Panc1 (cell line): ENCODE data around the gene MYDGF.

Source experiments
- POLR2AphosphoS5 ChIP-seq: IDR thresholded peaks from 2 replicates; pipeline ENCODE4 v1.6.1; 2012; ENCODE audit warnings: mild to moderate bottlenecking, low read depth, low read length, moderate library complexity
- SIN3A ChIP-seq: IDR thresholded peaks from 2 replicates; pipeline ENCODE4 v1.6.1; 2012; ENCODE audit warnings: low read depth, mild to moderate bottlenecking, low read length, moderate library complexity, borderline replicate concordance; ENCODE audit not compliant: insufficient read depth
- TCF7L2 ChIP-seq: IDR thresholded peaks from 2 replicates; pipeline ENCODE4 v1.6.1; 2011; ENCODE audit warnings: mild to moderate bottlenecking, low read depth, low read length, inconsistent platforms
- TF ChIP-seq, protein P1 (sequence below): fragments of 450-650 bp; IDR thresholded peaks from 2 replicates; pipeline ENCODE4 v1.5.1; 2017; ENCODE audit warnings: mild to moderate bottlenecking
- TF ChIP-seq, protein P2 (sequence below), 2 experiments: IDR thresholded peaks; 2 replicates each; pipeline ENCODE4 v1.6.1; 2011 to 2012; ENCODE audit warnings: low read depth in 2 of 2, control low read depth in 1 of 2, low read length in 1 of 2, mild to moderate bottlenecking in 1 of 2, moderate library complexity in 1 of 2; ENCODE audit not compliant: insufficient read depth in 1 of 2

DNA sequence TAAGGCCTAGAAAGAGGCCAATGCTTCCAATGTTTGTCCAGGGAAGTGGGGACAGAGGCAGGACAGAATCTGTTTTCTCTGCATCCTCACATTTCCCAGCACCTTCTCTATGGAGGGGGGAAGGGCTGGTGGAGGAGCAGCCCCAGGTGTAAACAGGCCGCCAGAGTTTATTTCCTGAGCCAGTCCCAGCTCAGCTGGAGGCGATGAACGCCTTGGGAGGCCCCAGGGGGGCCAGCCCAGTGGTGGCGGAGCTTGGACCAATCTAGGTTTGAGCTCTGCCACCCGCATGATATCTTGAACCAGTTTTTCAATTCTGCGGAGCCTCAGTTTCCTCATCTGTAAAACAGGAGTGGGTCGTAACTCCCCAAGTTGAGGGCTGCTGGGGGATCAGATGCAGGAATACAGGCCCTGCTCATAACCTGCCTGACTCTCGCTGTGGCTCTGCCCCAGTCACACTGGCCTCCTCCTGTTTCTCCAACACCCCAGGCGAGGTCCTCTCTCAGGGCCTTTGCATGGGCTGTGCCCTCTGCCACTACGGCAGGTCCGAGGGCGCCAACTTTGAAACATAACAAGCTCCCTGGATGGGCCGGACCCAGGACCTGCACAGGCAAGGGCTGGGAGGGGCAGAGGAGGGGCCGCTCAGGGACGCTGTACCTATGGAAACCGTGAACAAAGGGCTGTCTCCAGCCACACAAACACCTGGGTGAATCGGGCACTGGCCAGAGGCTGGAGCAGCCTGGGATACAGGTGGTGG lies 29.7 kb downstream of the MYDGF start:
- TF ChIP-seq, protein P1, sequence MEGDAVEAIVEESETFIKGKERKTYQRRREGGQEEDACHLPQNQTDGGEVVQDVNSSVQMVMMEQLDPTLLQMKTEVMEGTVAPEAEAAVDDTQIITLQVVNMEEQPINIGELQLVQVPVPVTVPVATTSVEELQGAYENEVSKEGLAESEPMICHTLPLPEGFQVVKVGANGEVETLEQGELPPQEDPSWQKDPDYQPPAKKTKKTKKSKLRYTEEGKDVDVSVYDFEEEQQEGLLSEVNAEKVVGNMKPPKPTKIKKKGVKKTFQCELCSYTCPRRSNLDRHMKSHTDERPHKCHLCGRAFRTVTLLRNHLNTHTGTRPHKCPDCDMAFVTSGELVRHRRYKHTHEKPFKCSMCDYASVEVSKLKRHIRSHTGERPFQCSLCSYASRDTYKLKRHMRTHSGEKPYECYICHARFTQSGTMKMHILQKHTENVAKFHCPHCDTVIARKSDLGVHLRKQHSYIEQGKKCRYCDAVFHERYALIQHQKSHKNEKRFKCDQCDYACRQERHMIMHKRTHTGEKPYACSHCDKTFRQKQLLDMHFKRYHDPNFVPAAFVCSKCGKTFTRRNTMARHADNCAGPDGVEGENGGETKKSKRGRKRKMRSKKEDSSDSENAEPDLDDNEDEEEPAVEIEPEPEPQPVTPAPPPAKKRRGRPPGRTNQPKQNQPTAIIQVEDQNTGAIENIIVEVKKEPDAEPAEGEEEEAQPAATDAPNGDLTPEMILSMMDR = no peak
- TF ChIP-seq, protein P2, sequence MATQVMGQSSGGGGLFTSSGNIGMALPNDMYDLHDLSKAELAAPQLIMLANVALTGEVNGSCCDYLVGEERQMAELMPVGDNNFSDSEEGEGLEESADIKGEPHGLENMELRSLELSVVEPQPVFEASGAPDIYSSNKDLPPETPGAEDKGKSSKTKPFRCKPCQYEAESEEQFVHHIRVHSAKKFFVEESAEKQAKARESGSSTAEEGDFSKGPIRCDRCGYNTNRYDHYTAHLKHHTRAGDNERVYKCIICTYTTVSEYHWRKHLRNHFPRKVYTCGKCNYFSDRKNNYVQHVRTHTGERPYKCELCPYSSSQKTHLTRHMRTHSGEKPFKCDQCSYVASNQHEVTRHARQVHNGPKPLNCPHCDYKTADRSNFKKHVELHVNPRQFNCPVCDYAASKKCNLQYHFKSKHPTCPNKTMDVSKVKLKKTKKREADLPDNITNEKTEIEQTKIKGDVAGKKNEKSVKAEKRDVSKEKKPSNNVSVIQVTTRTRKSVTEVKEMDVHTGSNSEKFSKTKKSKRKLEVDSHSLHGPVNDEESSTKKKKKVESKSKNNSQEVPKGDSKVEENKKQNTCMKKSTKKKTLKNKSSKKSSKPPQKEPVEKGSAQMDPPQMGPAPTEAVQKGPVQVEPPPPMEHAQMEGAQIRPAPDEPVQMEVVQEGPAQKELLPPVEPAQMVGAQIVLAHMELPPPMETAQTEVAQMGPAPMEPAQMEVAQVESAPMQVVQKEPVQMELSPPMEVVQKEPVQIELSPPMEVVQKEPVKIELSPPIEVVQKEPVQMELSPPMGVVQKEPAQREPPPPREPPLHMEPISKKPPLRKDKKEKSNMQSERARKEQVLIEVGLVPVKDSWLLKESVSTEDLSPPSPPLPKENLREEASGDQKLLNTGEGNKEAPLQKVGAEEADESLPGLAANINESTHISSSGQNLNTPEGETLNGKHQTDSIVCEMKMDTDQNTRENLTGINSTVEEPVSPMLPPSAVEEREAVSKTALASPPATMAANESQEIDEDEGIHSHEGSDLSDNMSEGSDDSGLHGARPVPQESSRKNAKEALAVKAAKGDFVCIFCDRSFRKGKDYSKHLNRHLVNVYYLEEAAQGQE (IDR thresholded peaks at IDR 0.05; ENCODE audit: insufficient read depth in 1 of 2, low read depth in 2 of 2, low read length in 1 of 2) = no peak
- TF ChIP-seq POLR2AphosphoS5 (no peak), TCF7L2 (no peak), SIN3A (no peak)
